H9 (cell line): ENCODE data around the gene MSI2. TPM values are rescaled to one million over a fixed set of nuclear protein-coding genes. Genes with fewer than 3 reads are reported as not detected.

Experiments used
- DNase-seq: peaks from one replicate; pipeline ENCODE4 v3.0.0-alpha.2; 2017
- H2AFZ ChIP-seq: one replicate; pipeline ENCODE4 v1.6.1; 2013; ENCODE audit warnings: mild to moderate bottlenecking, low read length, control low read depth, moderate library complexity
- H2AK5ac ChIP-seq: 2 replicates; pipeline ENCODE4 v1.6.1; 2013; ENCODE audit warnings: low read length, control low read depth, mixed read lengths; ENCODE audit not compliant: insufficient read length
- H2BK120ac ChIP-seq: one replicate; pipeline ENCODE4 v1.6.1; 2013; ENCODE audit warnings: low read depth, mild to moderate bottlenecking, low read length, control low read depth, inconsistent platforms; ENCODE audit not compliant: poor library complexity, severe bottlenecking
- H2BK12ac ChIP-seq: 2 replicates; pipeline ENCODE4 v1.6.1; 2013; ENCODE audit warnings: low read length, control low read depth, mixed read lengths, low read depth; ENCODE audit not compliant: insufficient read length
- H2BK15ac ChIP-seq: 2 replicates; pipeline ENCODE4 v1.6.1; 2013; ENCODE audit warnings: low read depth, low read length, control low read depth
- H2BK20ac ChIP-seq: one replicate; pipeline ENCODE4 v1.6.1; 2013; ENCODE audit warnings: low read depth, mild to moderate bottlenecking, low read length, control low read depth, inconsistent platforms; ENCODE audit not compliant: poor library complexity, severe bottlenecking
- H2BK5ac ChIP-seq: 2 replicates; pipeline ENCODE4 v1.6.1; 2013; ENCODE audit warnings: low read length, control low read depth, mixed read lengths; ENCODE audit not compliant: insufficient read length
- H3K14ac ChIP-seq: 2 replicates; pipeline ENCODE4 v1.6.1; 2013; ENCODE audit warnings: low read length, control low read depth; ENCODE audit not compliant: insufficient read depth
- H3K18ac ChIP-seq: 2 replicates; pipeline ENCODE4 v1.6.1; 2013; ENCODE audit warnings: low read depth, mild to moderate bottlenecking, mixed read lengths, low read length, control low read depth; ENCODE audit not compliant: insufficient read length
- H3K23ac ChIP-seq: 2 replicates; pipeline ENCODE4 v1.6.1; 2013; ENCODE audit warnings: low read length, control low read depth, mixed read lengths, low read depth; ENCODE audit not compliant: insufficient read length
- H3K23me2 ChIP-seq: 2 replicates; pipeline ENCODE4 v1.6.1; 2013; ENCODE audit warnings: low read depth, mild to moderate bottlenecking, mixed read lengths, low read length, control low read depth; ENCODE audit not compliant: insufficient read length, poor library complexity, severe bottlenecking
- H3K27ac ChIP-seq: 2 replicates; pipeline ENCODE4 v1.5.1; 2013; ENCODE audit warnings: low read length, control low read depth, mixed read lengths, low read depth; ENCODE audit not compliant: insufficient read length
- H3K27me3 ChIP-seq: 2 replicates; pipeline ENCODE4 v1.6.1; 2013; ENCODE audit warnings: low read length, control low read depth, inconsistent platforms; ENCODE audit not compliant: insufficient read depth
- H3K4ac ChIP-seq: 2 replicates; pipeline ENCODE4 v1.6.1; 2013; ENCODE audit warnings: low read depth, mild to moderate bottlenecking, control low read depth, inconsistent platforms, low read length, moderate library complexity
- H3K4me1 ChIP-seq: 2 replicates; pipeline ENCODE4 v1.6.1; 2013; ENCODE audit warnings: low read length, control low read depth, inconsistent platforms; ENCODE audit not compliant: insufficient read depth
- H3K4me2 ChIP-seq: 2 replicates; pipeline ENCODE4 v1.6.1; 2013; ENCODE audit warnings: low read length, control low read depth, mixed read lengths; ENCODE audit not compliant: insufficient read length, insufficient read depth
- H3K56ac ChIP-seq: 2 replicates; pipeline ENCODE4 v1.6.1; 2013; ENCODE audit warnings: low read depth, mild to moderate bottlenecking, mixed read lengths, low read length, control low read depth; ENCODE audit not compliant: insufficient read length
- H3K79me1 ChIP-seq: 2 replicates; pipeline ENCODE4 v1.6.1; 2013; ENCODE audit warnings: low read depth, mild to moderate bottlenecking, moderate library complexity, low read length, control low read depth, inconsistent platforms; ENCODE audit not compliant: insufficient read depth, poor library complexity, severe bottlenecking
- H3K79me2 ChIP-seq: 2 replicates; pipeline ENCODE4 v1.6.1; 2013; ENCODE audit warnings: low read length, control low read depth, inconsistent platforms; ENCODE audit not compliant: insufficient read depth
- H3K9ac ChIP-seq: 2 replicates; pipeline ENCODE4 v1.6.1; 2013; ENCODE audit warnings: low read length, control low read depth, mixed read lengths; ENCODE audit not compliant: insufficient read length; ENCODE audit errors: extremely low read depth
- H3K9me3 ChIP-seq: one replicate; pipeline ENCODE4 v1.6.1; 2013; ENCODE audit warnings: low read depth, low read length, inconsistent platforms; ENCODE audit not compliant: control insufficient read depth
- H3T11ph ChIP-seq: one replicate; pipeline ENCODE4 v1.6.1; 2013; ENCODE audit warnings: mild to moderate bottlenecking, low read length, control low read depth, inconsistent platforms
- H4K20me1 ChIP-seq: one replicate; pipeline ENCODE4 v1.6.1; 2013; ENCODE audit not compliant: control insufficient read depth, insufficient read length, insufficient read depth
- H4K5ac ChIP-seq: 2 replicates; pipeline ENCODE4 v1.6.1; 2013; ENCODE audit warnings: low read depth, mild to moderate bottlenecking, mixed read lengths, low read length, control low read depth; ENCODE audit not compliant: insufficient read length
- H4K8ac ChIP-seq: replicated peaks from 2 replicates; pipeline ENCODE4 v1.6.1; 2013; ENCODE audit warnings: low read length, control low read depth, mixed read lengths, low read depth; ENCODE audit not compliant: insufficient read length
- H4K91ac ChIP-seq: 2 replicates; pipeline ENCODE4 v1.6.1; 2013; ENCODE audit warnings: low read depth, mild to moderate bottlenecking, moderate library complexity, mixed read lengths, low read length, control low read depth; ENCODE audit not compliant: insufficient read length
- H3K27ac Mint-ChIP-seq, 3 experiments: 2 replicates in 2 of 3; 3 replicates in 1 of 3; pipeline ENCODE4 v1.8.0; 2020 to 2021; ENCODE audit warnings: mixed read lengths in 3 of 3, mild to moderate bottlenecking in 1 of 3, moderate library complexity in 1 of 3
- H3K27me3 Mint-ChIP-seq: 2 replicates; pipeline ENCODE4 v1.8.0; 2021; ENCODE audit warnings: low read depth, mild to moderate bottlenecking, moderate library complexity, mixed read lengths
- H3K36me3 Mint-ChIP-seq, 3 experiments: 2 replicates in 2 of 3; 3 replicates in 1 of 3; pipeline ENCODE4 v1.8.0; 2020 to 2021; ENCODE audit warnings: low read depth in 3 of 3, mixed read lengths in 3 of 3; ENCODE audit not compliant: insufficient read depth in 1 of 3
- H3K4me1 Mint-ChIP-seq, 2 experiments: 2 replicates each; pipeline ENCODE4 v1.8.0; 2020; ENCODE audit warnings: mixed read lengths in 2 of 2
- H3K4me3 Mint-ChIP-seq, 2 experiments: 2 replicates in 1 of 2; 3 replicates in 1 of 2; pipeline ENCODE4 v1.8.0; 2020 to 2021; ENCODE audit warnings: mild to moderate bottlenecking in 2 of 2, mixed read lengths in 2 of 2, moderate library complexity in 1 of 2
- H3K9me3 Mint-ChIP-seq, 2 experiments: 2 replicates in 1 of 2; 3 replicates in 1 of 2; pipeline ENCODE4 v1.8.0; 2020; ENCODE audit warnings: mild to moderate bottlenecking in 2 of 2, mixed read lengths in 2 of 2, moderate library complexity in 1 of 2
- CTCF ChIP-seq: fragments of 200-600 bp; sonication (generic); conservative IDR thresholded peaks from 3 replicates; pipeline ENCODE4 v1.8.0; 2021; ENCODE audit warnings: antibody characterized with exemption, mild to moderate bottlenecking
- WGBS: extraction: QIAGEN DNeasy Blood & Tissue Kit; methylation state at CpG from one replicate; pipeline ENCODE4 v1.1.7; 2013; ENCODE audit warnings: missing lambda C conversion rate, low lambda C conversion rate, mixed read lengths; ENCODE audit not compliant: insufficient read length; ENCODE audit errors: extremely low coverage; 5-methylcytosine and 5-hydroxymethylcytosine counted together
- total RNA-seq: library from RNA; stranded (reverse); gene quantifications from 2 replicates; pipeline ENCODE4 v1.2.1, GENCODE V29; 2021

Gene MSI2
- total RNA-seq, 1 experiment from 2014 or later: 98.5 TPM

GRCh38 chr17:57531648-57532504 lies 275.6 kb downstream of the MSI2 start:
- no peaks in the 10 kb centered on the region for H3K23me2 ChIP-seq
- no peaks in the 10 kb centered on the region for H3K27me3 Mint-ChIP-seq
- H4K20me1 ChIP-seq: peaks cover 2% of the 10 kb centered on the region
- H3K56ac ChIP-seq: no peak overlapping the region
- H2AK5ac ChIP-seq: no peak overlapping the region
- H3K27ac Mint-ChIP-seq: peak overlapping the region in 2 of 3 experiments; percentile 15 to 76; a peak in 3 of 7 replicates
- no peak overlapping the region for H2AFZ ChIP-seq
- H3K27ac ChIP-seq: no peak overlapping the region
- H3K79me1 ChIP-seq: no peaks in the 10 kb centered on the region
- no peak overlapping the region for H3K18ac ChIP-seq
- no peaks in the 10 kb centered on the region for H3K9me3 Mint-ChIP-seq
- H3K79me2 ChIP-seq: no peaks in the 10 kb centered on the region
- DNase-seq: no peak
- H3K9me3 ChIP-seq: no peaks in the 10 kb centered on the region
- H3K4me1 Mint-ChIP-seq: peaks cover 32 to 33% of the 10 kb centered on the region in 2 experiments
- H4K5ac ChIP-seq: no peak overlapping the region
- H4K8ac ChIP-seq: no peak overlapping the region
- H3K14ac ChIP-seq: no peak overlapping the region; the same call in 1 of the 2 replicates
- WGBS: no CpG with 5 or more reads among the region's 19 CpGs
- no peak overlapping the region for H2BK5ac ChIP-seq
- peaks cover 16% of the 10 kb centered on the region for H3K4me1 ChIP-seq
- H2BK20ac ChIP-seq: no peak overlapping the region
- no peak overlapping the region for H2BK12ac ChIP-seq
- H2BK120ac ChIP-seq: no peak overlapping the region
- no peak overlapping the region for H3K9ac ChIP-seq
- no peak overlapping the region for H3T11ph ChIP-seq
- H3K36me3 Mint-ChIP-seq: peaks cover 2 to 15% (median 9%) of the 10 kb centered on the region in 3 experiments; a peak in 5 of 7 replicates
- H3K23ac ChIP-seq: no peak overlapping the region
- TF ChIP-seq CTCF: no peak
- H2BK15ac ChIP-seq: no peak overlapping the region
- no peak overlapping the region for H3K4me3 Mint-ChIP-seq
- H3K4me2 ChIP-seq: no peak overlapping the region
- H3K27me3 ChIP-seq: no peaks in the 10 kb centered on the region
- H4K91ac ChIP-seq: no peak overlapping the region
- no peak overlapping the region for H3K4ac ChIP-seq
